A549 (cell line): ENCODE results near the gene RIN3.

Experiments used
- CHD4 ChIP-seq: fragments of 200-600 bp; sonication (generic); IDR thresholded peaks from 2 replicates; pipeline ENCODE4 v1.6.1; 2016; ENCODE audit warnings: antibody characterized with exemption, mild to moderate bottlenecking, borderline replicate concordance
- MAFK ChIP-seq: fragments of 450-650 bp; IDR thresholded peaks from 2 replicates; pipeline ENCODE4 v1.6.1; 2014; ENCODE audit not compliant: partially characterized antibody
- POLR2A ChIP-seq: IDR thresholded peaks from 2 replicates; pipeline ENCODE4 v1.6.1; 2012; ENCODE audit warnings: mild to moderate bottlenecking, low read length
- SMC3 ChIP-seq: fragments of >200 bp; sonication (Bioruptor Twin); formaldehyde crosslinking; IDR thresholded peaks from 3 replicates; pipeline ENCODE4 v1.6.1; 2018; ENCODE audit warnings: inconsistent platforms
- TF ChIP-seq, protein P1 (sequence below): fragments of >200 bp; sonication (Bioruptor Twin); formaldehyde crosslinking; IDR thresholded peaks from 3 replicates; pipeline ENCODE4 v1.5.1; 2016

DNA sequence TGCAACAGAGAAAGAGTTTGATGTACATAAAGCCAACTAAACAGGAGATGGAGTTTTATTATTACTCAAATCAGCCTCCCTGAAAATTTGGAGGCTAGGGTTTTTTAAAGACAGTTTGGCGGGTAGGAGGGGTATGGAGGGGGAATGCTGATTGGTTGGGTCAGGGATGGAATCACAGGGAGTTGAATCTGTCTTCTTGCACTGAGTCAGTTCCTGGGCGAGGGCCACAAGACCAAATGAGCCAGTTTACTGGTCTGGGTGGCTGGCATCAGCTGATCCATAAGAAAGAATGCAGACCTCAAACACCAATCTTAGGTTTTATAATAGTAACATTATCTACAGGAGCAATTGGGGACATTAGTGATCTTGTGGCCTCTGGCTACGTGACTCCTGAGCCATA is 64.9 kb downstream of the RIN3 start:
- no peak for TF ChIP-seq SMC3
- TF ChIP-seq, protein P1, sequence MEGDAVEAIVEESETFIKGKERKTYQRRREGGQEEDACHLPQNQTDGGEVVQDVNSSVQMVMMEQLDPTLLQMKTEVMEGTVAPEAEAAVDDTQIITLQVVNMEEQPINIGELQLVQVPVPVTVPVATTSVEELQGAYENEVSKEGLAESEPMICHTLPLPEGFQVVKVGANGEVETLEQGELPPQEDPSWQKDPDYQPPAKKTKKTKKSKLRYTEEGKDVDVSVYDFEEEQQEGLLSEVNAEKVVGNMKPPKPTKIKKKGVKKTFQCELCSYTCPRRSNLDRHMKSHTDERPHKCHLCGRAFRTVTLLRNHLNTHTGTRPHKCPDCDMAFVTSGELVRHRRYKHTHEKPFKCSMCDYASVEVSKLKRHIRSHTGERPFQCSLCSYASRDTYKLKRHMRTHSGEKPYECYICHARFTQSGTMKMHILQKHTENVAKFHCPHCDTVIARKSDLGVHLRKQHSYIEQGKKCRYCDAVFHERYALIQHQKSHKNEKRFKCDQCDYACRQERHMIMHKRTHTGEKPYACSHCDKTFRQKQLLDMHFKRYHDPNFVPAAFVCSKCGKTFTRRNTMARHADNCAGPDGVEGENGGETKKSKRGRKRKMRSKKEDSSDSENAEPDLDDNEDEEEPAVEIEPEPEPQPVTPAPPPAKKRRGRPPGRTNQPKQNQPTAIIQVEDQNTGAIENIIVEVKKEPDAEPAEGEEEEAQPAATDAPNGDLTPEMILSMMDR = no peak
- TF ChIP-seq POLR2A = no peak
- TF ChIP-seq CHD4 = no peak
- no peak for TF ChIP-seq MAFK
